NCI-H1105 (cell line): ENCODE measurements around the gene NOL4L.
A peak's percentile ranks its signal among the peaks of the same experiment; 100 is the strongest.

Source experiments
- DNase-seq: peaks from one replicate; lab custom pipeline; 2025; lab: John Stamatoyannopoulos, UW

NOL4L gene, protein sequence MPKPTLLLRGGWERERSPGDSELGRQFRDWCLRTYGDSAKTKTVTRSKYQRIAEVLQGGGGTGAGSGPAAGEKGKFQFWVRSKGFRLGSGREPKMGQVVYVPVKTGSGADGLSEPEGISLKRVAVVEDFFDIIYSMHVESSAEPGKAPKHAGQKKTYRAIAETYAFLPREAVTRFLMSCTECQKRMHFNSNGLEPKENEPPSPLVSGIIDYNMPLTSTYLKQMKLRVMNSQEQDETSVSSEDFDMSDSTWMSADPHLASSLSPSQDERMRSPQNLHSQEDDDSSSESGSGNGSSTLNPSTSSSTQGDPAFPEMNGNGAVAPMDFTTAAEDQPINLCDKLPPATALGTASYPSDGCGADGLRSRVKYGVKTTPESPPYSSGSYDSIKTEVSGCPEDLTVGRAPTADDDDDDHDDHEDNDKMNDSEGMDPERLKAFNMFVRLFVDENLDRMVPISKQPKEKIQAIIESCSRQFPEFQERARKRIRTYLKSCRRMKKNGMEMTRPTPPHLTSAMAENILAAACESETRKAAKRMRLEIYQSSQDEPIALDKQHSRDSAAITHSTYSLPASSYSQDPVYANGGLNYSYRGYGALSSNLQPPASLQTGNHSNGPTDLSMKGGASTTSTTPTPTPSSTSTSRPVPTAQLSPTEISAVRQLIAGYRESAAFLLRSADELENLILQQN

DNA sequence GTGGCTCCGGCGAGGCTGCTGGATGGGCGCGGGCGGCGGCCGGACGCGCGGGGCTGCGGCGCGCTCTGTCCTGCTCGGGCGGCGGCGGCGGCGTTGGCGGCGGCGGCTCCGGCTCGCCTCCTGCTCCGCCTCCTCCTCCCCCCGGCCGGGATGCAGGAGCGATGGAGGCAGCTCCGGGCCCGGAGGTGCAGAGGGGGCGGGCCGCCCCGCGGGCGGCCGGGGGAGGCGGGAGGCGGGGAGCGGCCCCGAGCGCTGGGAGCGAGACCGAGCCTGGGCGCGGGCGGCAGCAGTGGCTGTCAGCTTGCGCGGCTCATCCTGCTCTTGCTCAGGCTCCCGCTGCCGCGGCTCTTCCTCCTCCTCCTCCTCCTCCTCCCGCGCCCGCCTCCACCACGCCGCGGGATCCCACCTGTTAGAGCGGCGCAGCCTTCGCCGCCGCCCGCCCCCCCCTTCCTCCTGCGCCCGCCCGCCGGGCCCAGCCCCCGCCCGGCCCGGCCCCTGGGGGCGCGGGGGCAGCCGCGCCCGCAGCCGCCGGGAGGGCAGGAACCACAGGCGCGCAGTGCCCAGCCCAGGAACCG is at the start of gene NOL4L:
TSS of gene NOL4L (minus strand) at position 323 of the 575 bp plus-strand sequence. CDS start 443 bp downstream, outside the sequence.
- DNase-seq, result peak; percentile 14

DNA sequence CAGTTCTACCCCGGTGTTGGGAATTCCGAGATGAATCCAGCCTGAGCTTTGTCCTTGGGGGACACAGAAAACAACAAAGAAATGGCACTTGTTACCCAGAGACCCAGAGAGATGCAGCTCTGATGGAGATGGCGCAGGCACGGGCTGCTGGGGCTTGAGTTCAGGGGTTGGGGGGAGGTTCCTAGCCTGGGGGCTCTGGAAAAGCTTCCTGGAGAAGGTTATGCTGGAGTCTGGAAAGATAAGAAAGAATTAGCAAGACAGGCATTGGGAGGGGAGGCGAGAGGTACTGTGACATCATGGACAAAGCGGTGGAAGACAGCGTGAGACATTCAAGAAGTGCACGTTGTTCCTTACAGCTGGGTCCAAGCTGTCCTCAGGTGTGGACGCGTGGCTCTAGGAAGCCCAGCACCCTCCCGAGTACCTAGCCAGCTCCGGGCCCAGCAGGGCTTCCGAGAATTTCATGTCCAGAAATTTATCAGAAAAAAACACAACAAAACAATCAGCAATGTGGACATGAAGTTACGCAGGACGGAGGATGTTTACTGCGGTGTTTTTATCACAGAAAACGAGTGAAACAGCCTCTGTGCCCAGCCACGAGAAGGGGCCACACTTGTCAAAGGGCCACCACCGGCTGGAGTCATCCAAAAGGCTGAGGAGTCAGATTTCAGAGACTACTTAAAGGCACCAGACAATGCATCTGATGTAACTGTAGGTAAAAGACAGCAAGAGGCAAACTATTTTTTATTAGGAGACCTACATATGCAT is 49.1 kb upstream of the NOL4L start:
- no peak for DNase-seq

DNA sequence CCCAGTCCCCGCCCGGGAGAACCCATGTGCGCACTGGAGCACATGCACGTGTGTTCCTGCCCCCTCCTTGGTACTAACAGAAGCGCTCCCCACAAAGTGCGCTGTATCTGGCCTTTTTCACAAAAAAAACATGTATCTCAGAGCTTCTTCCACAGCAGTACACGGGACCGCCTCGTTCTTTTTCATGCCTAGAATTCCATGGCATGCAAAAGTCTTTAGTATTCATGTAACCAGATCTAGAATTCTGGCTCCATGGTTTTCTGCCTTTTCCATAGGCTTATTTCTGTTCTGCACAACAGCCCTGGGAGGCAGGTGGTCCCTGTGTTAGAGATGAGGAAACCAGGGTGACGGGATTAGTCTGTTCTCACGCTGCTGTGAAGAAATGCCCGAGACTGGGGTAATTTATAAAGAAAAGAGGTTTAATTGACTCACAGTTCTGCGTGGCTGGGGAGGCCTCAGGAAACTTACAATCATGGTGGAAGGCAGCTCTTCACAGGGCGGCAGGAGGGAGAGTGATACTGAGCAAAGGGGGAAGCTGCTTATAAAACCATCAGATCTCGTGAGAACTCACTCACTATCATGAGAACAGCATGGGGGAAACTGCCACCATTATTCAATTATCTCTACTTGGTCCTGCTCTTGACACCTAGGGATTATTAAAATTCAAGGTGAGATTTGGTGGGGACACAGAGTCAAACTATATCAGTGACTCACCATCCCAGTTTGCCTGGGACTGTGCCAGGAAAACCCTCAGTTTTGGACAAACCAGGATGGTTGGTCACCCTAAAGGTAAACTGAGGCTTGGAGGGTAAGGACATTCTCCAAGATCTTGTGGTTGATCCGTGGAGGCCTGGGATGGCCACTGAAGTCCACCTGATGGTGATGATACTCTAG is 47.6 kb upstream of the NOL4L start:
- DNase-seq, result no peak

DNA sequence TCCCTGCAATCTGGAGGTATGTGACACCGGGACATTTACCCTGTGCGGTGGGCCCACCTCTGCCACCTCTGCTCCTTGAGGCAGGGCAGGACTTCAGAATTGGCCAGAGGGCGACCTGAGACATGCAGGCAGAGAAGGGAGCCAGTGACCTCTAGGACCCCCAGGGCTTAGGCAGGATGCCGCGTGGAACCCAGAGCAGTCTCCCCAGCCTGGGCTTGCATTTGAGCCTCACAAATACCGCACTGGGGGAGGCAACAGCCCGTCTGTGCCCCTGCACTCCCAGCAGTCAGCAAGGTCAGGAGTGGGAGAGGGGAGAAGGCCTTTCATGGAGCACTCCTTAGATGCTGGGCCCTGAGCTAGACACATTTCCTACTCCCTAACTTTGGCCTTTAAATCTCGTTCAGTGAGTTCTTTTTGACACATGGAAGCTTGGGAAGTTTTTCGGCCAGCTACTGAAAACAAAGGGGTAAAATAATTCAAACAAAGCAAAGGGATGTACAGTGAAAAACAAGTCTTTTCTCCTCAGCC is 46.9 kb upstream of the NOL4L start:
- DNase-seq, result no peak

DNA sequence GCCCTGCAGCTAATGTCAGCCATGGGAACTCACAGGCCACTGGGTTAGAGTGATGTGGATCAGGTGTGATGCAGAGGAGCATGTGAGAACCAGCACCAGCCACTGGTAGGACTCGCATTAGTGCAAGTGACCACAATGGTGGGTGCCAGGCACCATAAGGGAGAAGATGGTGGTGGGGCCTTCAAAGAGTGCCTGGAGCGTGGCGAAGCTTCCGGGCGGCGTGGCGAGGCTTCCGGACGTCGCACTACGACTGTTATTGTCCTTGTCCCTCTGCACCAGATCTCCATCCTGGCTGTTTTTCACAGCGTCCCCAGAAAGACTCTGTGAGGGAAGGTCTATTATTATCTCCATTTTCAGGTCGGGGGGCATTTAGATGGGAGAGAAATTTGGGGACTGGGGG is 44.7 kb upstream of the NOL4L start:
- no peak for DNase-seq

DNA sequence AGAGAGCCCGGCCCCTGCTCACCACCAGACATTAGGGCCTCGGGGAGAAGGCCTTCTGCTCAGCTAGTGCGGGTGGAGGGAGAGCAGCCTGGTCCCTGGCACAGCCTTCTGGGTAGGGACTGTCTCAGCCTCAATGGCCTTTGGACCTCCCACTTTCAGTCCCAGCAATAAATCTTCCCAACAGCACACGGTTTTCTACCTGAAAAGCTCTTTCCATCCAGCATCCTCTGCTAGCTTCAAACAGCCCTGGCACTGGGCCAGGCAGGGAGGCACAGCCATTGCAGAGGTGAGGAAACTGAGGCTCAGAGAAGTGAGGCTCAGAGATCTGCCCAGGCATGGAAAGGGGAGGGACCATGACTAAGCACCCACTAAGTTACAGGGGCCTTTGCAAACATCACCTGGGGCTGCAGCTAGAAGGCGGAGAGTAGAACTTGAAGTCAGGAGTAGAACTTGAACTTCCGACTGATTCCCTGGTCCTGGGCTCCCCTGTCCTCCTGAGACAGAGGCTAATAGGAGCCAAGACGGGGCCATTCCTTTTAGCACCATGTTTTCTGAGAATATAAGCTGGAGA is 43.9 kb upstream of the NOL4L start:
- no peak for DNase-seq

DNA sequence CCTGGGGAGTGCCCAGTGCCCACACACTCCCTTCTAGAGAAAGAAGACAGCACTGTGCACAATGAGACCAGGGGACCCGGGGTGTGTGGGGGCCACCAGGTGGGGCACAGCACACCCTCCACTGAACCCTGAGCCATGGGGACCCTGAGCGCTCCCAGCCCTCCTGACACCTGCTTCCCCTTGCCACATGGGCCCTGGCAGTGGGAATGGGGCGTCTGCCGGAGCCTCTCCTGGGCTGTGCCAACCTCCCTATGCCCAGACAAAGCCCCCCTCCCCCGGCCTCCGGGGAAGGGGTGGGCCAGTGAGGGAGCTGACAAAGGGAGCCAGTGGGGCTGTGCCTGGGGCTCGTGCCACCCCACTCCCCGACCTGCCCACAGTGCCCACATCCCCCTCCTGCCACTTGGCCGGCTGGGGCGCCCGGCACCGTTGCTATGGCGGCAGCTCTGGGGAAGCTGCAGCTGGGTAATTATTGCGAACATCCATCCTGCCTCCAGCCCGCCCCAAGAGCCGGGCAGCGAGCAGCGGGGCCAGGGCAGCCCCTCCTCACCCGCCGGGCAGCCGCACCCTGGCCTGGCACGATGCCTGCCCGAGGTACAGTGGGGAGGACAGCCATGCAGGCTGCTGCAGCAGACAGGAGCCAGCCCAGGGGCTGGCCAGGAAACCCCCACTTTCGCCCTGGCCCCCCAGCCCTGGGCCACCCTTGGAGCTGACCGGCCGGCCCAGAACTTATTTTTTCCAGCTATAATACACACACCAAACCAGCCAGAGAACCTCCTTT is 41.9 kb upstream of the NOL4L start:
- peak; percentile 94 for DNase-seq

DNA sequence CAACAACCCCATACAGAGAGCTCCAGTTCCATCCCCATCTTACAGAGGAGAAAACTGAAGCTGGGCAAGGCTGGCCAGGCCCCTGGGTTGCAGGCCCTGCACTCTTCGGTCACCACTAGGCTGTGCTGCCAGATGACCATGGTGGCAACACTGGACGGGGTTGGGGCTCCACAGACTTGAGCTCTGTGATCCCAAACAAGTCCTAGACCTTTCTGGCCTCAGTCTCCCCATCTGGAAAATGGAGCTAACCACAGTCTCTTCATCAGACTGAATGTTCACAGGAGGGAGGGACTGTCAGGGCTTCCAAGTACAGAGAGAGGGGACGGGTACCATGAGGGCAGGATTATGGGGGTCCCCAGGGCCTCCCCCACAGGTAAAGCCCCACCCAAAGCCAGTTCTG is 41.3 kb upstream of the NOL4L start:
- no peak for DNase-seq

DNA sequence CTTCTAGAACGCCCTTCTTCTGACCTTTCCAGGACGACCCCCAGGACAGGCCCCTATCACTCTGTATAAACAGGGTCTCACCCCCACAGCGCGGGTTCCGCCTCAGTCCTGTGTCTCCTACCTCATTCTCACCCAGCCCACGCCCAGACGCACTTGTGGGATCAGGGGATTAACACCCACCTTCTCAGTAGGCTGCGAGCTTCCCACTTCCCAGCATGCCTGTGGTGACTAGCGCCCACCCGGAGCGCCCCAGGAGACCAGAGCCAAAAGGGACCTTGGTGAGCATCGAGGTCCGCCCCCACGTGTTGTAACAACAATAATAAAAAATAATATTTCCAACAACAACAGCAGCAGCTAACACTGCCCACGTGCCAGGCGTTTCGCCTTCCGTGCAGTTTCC is 40.9 kb upstream of the NOL4L start:
- no peak for DNase-seq

DNA sequence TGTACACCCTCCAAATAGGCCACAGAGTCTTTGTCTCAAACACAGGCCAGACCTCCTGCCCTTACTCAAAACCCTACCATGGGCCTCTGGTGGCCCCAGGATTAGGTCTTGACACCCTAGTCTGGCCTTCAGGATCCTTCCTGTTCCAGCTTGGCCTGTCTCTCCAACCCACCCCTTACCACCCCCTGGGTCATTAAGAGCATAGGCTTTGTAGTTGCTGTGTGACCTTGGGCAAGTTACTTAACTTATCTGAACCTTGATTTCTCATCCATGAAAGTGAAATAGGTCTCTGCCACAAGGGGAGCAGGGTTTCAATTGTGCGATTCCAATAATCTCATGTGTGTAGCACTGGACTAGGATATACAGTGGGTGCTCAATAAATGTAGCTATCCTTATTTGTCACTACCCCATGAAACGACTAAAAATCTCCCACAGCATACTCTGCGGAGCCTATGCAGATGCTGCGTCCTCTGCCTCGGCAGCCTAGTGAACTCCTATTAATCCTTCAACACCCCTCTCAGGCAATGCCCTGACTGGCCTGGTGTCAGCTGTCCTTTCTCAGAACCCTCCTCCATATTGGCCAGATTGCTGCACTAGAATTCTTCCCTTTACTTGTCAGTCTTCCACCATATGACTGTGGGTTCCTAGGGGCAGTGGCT is 39.7 kb upstream of the NOL4L start:
- no peak for DNase-seq

DNA sequence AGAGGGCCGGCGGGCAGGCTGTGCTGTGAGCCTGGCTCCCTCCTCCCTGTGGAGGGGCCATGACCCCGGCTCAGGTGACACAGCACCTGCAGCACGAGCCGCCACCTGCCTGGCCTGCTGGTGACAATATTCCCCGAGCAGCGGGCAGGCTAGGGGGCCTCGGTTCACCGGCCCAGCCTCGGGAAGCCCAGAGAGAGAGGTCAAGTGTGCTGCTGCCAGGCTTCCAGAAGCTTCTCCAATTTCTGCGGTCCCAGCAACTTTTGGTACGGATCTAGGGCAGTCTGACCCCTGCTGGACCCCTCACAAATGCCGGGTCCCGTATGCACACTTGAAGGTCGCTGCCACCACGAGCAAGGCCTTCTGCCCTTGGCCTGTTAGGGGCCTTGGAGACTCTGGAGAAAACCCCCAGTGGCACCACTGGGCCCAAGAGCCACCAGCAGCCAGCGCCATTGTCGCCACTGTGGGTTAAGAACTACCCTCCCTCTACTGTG is 38.6 kb upstream of the NOL4L start:
- DNase-seq, result peak; percentile 24

DNA sequence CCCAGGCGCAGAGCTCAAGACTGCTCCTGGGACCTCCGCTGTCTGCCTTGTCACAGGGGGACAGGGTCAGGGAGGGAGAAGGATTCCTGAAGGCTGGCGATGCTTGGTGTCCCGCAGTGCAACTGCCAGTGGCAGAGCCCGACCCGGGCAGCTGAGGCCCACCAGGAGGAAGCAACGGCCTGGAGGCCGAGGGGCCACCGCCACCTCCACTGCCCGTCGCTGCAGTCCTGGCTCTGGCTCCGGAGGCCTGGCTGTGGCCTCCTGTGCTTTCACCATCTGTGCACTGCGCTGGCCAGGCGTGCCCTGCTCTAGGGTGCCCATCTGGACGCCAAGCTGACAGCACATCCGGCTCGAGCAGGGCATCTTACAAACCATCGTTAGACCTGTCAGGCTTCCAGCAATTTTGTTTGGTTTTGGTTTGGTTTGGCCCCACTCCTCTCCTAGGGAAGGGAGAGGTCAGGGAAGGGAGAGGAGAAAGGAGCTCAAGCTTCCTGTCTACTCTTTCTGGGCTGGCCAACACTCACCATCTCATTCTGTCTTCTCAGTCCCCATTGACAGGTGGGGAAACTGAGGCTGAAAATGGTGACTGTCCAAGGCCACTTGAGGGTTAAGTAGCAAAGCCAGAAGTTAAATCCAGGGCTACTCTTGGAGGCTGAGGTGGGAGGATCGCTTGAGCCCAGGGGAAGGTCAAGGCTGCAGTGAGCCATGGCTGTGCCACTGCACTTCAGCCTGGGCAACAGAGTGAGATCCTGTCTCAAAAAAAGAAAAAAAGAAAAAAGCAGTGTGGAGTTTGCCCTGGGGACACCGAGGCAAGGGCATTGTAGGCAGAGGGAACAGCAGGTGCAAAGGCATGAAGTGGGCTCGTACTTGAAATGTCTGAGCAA is 37.7 kb upstream of the NOL4L start:
- DNase-seq, result no peak

DNA sequence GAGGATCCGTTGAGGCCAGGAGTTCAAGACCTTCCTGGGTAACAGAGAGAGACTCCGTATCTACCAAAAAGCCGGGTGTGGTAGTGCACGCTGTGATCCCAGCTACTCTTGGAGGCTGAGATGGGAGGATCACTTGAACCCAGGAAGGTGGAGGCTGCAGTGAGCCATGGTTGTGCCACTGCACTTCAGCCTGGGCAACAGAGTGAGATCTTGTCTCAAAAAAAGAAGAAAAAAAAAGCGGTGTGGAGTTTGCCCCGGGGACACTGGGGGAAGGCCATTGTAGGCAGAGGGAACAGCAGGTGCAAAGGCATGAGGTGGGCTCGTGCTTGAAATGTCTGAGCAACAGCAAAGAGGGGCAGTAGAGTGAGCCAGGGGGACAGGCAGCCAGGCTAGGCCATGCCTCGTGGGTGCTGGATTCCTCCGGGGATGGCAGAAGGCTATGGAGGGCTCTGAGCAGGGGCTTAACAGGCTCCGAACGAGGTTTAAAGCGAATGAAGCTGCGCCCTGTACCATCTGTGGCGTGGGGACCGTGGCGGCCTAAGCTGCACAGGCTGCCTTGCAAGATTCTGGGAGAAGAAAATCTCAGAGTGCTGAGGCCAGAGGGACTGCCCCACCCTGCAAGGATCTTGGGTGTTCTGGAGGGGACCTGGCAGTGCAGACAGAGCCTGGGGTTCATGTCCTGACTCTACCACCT is 36.9 kb upstream of the NOL4L start:
- DNase-seq, result no peak

DNA sequence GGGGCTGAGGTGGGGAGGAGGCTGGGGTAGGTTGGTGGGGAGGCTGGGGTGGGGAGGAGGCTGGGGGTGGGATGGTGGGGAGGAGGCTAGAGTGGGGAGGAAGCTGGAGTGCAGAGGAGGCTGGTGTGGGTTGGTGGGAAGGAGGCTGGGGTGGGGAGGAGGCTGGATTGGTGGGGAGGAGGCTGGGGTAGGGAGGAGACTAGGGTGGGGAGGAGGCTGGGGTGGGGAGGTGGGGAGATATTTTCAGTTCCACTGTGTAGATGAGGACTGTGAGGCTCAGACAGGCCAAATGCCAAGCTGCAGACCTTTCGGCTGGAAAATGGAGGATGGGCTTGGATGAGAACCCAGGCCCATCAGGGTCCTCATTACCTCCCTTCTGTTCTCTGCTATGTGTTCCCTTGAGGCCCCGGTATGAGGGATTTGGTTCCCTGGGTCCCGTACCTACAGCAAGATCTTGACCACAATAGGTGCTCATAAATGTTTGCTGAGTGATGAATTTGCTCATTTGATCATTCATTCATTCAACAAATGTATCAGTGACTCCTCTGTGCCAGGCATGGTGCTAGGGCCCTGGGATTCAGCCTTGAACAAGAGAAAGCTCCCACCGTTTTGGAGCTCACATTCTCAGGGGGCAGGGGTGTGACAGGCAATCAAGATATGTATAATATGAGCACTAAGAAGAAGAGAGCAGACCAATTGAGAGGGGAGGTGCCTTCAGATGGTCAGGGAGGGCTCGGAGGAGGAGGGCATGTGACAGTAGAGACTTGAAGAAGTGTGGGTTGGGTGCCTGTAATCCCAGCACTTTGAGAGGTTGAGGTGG is 36.1 kb upstream of the NOL4L start:
- DNase-seq, result no peak

DNA sequence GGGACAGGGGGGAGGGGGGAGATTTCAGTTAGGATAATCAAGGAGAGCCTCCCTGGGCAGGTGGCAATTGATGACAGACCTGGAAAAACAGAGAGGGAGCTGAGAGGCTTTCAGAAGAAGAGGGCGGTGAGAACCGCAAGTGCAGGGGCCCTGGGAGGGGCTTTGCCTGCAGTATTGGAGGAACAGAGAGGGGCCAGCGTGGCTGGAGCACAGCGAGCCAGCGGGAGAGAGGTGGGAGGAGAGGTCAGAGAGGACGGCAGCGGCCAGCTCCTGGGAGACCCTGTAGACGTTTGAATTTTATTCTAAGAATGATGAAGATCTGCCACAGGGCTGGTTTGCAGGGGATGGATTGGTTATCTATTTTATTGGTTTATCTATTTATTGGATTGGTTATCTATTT is 34.5 kb upstream of the NOL4L start:
- no peak for DNase-seq

DNA sequence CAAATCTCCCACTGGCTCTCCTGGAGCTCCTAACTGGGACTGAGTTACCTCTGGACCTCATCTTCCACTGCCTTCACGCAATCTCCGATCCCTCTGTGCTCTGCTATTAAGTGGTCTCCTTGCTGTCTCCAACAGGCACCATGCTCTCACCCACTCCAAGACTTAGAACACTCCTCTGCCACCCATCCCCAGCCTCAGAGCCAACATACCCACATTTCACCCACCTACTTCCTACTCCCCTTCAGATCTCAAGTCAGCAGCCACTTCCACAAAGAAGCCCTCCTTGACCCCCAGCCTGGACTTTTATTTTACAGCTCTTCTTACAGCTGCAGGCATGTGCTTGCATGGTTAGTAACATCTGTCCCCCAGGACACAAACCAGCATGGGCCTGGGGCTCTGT is 29.6 kb upstream of the NOL4L start:
- DNase-seq, result no peak

DNA sequence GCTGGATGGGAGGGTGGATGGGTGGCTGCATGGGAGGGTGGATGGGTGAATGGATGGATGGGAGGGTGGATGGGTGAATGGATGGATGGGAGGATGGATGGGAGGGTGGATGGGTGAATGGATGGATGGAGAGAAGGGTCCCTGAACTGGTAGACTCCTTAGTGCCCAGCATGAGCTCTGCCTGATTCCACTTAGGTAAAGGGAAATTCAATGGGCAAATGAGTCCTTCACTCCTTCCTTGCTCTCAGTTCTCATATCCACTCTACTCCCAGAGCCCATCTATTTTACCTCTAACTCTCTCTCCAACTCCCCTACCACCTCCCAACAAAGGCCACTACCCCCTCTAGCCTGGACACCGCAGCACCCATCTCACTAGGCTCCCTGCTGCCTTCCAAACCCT is 29.2 kb upstream of the NOL4L start:
- DNase-seq, result no peak
